NCI-H2227 treated with DMSO at 0.1 percent for 48 hours (cell line): Measurements from ENCODE around the gene DIAPH1.
"Not testable (repeated sequence)": the region's sequence is repeated elsewhere in the genome, so short reads cannot be mapped to it uniquely, and the experiment has no call there.

Source experiments
- DNase-seq: peaks from one replicate; lab custom pipeline; 2025; lab: John Stamatoyannopoulos, UW

DIAPH1 gene

DNA sequence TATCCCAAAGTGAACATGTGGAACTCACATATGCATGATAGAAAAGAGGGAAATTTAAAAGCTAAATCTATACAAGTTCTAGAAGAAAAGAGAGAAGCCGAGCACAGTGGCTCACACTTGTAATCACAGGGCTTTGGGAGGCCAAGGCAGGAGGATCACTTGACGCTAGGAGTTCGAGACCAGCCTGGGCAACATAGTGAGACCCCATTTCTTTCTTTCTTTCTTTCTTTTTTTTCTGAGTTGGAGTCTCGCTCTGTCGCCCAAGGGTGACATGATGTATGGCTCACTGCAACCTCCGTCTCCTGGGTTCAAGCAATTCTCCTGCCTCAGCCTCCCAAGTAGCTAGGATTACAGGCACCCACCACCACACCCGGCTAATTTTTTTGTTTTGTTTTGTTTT lies 8.9 kb downstream of the DIAPH1 start:
- not testable (repeated sequence) for DNase-seq

DNA sequence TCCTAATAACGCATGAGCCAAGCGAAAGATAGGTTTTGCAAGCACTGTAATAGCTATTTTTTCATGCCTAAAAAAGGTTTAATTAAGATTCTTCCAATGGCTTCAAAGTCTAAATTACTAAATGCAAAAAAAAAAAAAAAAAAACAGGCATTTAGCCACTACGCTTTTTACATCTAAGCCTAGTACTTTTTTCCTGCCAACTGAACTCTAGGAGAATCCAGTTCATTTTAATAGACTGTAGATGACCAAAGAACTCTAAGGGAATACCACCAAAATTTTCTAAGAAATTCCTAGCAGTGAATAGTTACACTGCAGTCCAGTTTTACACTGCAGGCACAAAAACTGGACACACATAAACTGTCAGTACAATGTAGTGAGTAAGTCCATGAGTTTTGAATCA lies 9.8 kb downstream of the DIAPH1 start:
- DNase-seq = no peak

DNA sequence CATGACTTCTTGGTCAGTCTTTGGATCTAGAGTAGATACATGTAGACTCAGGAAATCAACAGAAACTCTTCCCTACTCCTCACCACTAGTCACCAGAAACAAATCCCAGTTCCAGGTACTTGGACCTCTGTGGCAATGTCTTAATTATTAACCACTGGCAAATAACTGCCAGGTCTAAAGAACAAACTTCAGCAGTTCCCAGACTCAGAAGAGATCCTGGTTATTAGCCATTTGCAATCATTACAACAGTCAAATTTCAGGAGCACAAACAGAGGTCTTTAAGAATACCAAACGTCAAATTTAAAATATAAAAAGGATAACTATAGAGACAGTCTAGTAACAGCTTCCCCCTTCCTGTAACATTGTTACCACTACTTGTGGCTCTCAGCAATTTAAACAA lies 10.2 kb downstream of the DIAPH1 start:
- no peak for DNase-seq

DNA sequence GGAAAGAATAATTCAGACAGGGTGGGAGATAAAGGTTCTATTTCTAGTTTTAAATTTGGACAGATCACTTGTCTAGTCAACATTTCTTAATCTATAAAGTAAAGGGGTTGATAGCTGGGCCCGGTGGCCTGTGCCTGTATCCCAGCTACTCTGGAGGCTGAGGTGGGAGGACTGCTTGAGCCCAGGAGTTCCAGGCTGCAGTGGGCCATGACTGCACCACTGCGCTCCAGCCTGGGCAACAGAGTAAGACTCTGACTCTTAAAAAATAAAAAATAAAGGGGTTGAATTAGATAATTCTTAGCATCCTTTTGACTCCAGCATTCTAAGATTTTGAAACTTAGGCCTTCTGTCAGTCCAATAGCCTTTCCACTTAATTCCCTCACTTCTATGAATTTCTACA lies 10.8 kb downstream of the DIAPH1 start:
- no peak for DNase-seq

DNA sequence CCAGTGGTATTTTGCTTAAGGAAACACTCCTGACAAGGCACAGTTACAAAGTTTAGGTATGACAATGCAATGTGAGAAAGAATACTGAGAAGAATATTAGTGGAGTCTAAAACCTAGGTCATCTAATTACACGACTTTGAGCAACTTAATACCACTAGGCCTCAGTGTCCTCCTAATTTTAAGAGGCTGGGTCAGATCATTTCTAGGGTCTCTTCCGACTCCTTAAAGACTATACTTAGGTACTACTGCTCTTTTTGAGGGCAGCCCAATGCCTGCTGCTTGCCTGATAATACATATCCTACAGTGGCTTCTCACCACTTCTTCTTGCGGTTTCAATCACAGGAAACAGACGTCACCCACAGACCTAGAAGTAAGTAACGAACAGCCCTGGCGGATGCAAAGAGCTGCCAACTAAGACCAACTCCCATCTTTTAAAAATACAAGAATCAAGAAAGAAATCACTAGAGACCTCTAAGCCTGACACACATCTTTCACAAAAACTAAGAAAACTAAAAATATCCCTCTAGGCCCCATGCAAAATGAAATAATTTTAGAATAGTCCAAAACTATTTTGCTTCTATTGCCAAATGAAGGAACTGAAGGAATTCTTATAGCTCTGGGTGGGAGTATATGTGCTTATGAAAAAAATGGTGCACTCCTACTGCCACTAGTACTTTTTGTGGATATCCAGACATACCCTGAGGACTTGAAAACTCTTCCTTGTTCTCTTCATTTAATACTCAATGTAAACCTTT lies 13.1 kb downstream of the DIAPH1 start:
- DNase-seq = no peak

DNA sequence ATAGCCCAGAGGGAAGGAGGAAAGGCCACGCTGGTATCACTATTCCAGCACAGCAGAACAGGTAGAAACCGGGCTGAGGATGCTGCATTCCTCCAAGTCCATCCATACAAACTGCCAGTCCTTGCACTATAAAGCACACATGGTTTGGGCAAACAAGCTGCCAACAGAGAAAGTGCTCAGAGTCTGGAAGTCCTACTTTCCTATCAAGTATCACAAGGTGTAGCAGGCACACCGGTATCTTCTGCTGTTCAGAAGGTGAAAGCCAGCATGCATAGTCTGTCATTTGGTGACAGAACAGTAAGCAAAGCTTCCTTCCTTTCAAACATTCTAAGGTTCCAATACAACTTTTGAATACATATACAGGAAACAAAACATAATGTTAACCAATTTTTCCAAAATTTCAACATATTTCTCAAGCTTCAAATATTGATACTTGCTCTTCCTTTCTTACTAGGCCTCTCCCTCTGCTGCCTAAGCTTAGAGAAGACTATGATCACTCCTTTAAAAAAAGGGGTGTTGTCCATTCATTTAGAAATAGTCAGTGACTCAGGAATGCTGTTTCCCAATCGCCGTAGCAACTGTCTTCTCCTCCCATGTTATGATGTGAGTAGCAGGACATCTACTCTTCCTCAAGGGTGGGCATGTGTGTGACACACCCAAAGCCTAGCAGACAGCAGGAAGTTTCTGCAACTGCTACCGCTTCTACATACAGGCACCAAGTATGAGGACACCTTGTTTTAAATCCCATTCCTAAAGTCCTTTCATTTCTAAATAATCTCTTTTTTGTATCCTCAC lies 14.7 kb downstream of the DIAPH1 start:
- DNase-seq = no peak

DNA sequence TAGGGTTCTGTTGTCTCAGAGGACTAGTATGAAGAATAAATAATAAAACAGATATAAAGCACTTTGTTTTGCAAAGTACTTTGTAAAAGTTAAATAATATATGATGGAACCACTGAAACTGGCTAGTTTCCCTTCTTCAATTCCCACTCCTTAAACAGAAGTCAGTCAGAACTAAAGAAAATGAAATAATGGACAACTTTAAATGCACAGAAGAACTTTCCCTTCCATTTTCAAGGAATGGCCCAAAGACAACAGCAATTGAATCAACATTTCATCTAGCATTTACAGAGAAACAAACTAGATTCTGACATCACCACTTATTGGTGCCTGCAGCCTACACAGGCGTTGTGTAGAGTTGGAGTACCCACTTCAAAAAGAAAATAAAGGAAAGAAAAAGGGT lies 16.2 kb downstream of the DIAPH1 start:
- no peak for DNase-seq

DNA sequence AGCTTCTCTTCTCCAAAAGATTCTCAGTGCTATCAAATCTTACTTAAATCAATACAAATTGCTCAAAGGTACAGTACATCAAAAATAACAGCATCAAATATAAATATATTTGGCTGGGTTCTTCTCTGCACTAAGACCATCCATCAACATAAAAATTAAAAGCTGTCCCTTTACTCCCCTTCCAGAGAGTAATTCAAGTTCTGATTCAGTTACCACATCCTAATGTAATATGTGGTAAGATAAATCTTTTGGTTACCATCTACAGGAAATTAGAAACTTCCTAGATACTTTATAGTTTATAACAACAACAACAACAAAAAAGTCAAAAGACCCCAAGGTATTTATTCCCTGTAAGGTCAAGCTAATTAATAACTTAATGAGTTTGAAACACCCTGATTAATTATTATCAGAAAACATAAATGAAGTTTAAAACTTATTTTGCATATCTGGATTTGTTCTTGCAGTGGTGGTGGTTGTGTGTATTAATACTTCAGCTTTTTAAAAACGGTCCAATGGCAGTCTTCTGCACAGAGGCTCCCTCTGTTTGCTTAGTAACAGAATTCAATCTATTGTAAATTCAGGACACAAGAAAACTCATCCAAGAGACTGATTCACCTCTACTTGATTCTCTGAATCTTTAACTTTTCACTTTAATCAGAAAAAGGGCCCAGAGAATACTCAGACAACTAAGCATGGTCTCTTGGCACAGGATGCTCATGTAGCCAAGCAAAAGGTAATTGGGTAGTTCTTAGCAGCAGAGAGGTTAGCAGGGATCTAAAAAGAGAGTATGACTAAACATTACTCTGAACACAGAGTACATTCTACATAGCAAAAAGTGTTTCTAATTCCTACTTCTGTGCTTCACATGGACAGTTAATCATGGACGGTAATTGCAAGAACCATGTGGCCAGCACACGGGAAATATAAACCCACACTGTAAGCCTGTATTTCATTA lies 20.1 kb downstream of the DIAPH1 start:
- no peak for DNase-seq

DNA sequence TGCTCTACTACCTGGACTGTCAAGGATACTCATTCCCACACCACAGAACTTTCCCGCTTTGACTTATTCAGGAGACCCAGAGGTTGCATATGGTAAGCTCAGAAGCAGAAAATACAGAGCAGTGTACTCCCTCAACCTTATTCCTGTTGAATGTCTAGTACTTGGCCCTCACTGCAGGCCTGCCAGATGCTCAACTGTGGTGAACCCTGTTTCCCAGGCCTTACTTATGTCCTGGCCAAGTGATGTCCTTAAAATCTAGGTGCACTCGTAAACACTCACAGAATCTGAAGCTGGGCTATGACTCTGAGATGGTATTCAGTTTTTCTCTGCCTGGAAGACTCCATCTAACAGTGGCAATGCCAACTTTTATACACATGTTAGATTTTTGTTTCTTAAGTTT lies 21.0 kb downstream of the DIAPH1 start:
- DNase-seq = no peak

DNA sequence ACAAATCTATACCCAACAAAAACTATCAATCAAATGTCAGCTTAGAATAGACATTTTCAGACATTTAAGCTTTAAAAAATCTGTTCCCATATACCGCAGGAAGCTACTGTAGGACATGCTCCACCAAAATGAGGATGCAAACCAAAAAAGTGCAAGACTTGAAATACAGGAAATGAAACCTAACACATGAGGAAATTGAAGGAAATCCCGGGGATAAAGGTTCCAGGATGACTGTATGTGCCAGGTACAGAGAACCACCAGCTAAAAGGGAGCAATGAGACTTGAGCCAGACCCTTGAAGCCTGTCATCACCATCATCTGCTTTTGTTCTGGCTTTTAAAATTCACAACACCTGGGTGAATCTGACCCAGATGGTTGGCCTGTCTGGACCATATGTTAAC lies 21.4 kb downstream of the DIAPH1 start:
- no peak for DNase-seq

DNA sequence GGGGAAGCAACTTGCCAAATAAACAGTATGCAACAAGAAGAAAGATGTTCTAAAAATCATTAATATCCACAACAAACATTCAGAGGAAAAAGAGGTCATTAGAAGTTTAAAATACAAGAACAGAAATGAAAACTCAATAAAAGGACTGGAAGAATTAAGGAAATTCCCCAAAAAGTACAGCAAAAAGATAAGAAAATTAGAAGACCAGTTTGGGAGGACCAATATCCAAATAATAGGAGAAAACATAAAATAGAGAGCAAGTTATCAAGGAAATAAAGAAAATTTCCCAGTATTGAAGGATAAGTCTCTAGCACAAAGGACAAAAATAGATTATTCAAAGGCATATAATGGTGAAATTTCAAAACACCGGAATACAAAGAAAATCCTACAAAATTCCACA lies 21.9 kb downstream of the DIAPH1 start:
- DNase-seq = no peak

DNA sequence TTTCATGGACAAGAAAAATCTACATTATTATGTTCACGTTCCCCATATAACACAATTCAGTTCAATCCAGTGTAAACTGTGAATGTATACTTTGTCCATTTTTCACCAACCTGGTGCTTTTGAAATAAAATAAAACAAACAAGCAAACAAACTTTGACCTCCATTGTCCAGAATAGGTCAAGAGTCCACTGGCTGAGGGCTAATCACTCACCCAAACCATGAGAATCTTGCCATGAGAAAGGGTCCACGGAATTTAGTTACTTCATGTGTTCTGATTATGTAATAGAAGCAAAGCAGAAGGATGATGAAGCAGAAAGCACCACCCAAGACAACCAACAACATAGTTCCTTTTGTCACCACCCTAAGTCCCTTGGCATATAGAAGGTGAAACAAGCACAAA lies 28.7 kb downstream of the DIAPH1 start:
- DNase-seq = no peak

DNA sequence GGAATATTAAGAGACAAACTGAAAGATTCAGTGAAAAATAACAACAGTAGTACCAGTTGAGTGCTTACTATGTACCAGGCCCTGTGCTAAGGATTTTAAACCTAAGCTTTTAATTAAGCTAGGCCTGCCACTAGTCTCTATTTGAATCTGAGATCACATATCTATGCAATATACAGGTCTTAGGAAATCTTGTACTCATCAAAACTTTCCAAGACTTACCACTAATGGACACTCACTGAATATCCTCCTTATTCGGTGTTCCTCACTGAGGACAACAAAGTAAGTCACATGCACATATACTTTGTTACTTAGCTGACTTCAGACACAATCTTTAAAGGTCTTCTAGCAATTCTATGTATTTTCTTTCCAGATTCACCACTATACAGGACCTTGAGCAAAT lies 32.6 kb downstream of the DIAPH1 start:
- no peak for DNase-seq

DNA sequence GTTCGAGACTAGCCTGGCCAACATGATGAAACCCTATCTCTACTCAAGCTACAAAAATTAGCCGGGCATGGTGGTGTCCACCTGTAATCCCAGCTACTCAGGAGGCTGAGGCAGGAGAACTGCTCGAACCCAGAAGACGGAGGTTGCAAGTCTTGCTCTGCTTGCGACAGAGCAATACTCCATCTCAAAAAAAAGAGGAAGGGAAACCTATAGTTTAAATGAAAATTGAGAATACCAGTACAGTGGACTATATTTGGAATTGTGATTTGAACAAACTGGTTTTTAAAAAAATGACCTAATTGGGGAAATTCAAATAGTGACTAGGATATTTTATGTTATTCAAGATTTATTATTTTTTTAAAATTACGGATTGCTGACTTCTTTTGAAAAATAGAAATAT lies 33.2 kb downstream of the DIAPH1 start:
- DNase-seq = no peak

DNA sequence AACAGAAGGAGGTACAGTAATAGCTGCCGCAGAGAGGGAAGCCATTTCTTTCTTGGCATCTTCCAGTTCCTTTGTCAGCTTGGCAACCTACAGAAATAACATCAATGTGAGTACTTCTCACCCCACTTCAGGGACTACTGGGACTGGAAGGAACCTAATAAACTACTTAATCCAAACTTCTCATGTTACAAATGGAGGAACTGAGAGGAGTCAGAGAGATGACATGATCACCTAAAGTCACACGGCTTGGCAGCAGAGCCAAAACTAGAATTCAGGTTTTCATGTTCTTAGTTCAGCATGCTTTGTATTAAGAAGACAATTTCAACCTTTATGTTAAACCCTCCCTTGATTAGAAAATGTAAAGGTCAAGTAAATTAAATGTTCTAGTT lies 44.7 kb downstream of the DIAPH1 start:
- DNase-seq = no peak

DNA sequence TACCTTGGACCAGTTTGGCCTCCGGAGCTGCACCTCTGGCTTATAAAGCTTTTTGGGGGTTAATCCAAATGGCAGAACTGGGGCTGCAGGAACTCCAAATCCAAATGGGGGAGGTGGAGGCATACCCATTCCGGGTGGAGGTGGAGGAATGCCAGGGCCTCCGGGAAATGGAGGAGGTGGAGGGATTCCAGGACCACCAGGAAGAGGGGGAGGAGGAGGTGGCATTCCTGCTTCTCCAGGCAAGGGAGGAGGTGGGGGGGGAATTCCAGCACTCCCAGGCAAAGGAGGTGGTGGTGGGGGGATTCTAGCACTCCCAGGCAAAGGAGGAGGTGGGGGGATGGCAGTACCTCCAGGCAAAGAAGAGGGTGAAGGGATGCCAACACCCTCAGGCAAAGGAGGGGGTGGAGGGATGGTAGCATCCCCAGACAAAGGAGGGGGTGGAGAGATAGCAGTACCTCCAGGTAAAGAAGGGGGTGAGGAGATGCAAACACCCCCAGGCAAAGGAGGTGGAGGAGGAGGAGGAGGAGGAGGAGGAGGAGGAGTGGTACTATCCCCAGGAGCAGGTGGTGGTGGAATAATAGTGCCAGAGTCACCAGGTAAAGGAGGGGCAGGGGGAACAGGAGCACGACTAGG lies 45.2 kb downstream of the DIAPH1 start:
- DNase-seq = no peak

DNA sequence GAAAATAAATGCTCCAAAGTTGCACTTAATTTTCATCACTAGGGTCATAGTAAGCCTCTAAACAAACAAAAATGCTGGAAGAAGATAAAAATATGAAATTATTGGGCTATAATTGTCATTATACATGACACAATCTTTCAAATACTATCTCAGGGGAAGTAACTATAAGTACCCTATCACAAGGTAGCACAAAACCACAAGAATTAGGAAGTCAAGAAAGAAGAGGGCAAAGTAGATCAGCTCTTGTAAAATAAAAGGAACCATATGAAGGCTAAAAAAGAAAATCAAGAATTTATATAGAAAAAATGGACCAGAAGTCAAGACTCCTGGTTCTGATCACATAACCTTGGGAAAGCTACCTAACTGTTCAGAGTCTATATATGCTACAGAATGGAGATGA lies 48.1 kb downstream of the DIAPH1 start:
- DNase-seq = no peak

DNA sequence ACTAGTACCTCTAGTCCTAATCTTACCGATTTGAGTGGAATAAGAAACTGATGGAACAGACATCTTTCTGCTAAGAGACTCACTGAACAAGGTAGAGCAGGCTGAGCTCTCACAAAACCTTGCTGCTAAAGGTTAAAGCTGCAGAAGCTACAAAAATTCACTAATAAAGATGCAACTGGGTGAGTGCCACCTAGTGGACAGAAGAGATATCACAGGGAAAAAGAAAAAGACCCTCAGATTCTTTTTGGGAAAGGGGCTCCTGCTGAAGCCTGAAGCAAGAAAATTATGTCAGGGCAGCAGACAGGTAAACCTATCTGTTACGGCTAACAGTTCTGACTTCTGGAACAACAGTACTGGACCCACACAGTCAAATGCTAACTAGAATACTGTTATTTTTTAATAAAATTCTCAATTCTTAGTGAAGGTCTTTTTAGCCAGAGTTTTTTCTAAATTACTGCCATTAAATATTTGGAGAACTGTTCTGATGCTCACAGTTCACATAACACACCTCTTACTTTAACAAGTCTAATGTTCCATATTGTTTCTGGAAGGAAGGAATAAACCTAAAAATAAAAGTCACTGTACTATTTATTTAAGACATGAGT lies 51.2 kb downstream of the DIAPH1 start:
- no peak for DNase-seq

DNA sequence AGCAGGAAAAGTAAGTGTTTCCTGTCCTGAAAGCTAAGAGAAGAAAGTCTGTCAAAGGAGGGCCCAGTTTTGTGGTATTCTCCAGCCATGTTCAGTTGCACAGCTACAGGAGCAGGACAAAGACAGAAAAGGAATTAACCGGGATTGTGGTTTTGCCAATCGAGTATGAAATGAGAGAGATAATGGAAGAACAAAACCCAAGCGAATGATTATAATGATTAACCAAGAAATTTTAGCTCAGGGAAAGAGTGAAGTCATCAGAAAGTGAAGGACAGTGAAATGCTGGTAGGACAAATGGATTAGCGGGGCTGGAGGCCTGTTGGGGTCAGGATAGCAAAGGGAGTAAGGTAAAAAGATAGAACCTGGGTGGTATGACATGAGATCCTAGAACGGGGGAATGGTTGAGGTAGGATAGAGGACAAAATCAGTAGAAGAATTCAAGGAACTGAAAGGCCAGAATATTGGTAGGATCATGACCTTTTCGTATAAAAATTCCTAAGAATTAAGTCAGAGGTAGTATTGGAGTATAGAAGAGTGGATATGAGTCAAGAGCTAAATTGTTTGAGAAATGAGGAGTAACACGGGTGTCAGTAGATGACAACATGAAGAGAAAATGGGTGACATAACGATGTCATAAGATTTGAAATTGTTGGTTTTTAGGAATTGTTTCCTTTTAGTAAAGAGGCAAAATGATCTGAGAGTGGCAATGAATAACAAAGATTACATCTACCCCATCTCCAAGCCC lies 52.8 kb downstream of the DIAPH1 start:
- DNase-seq = no peak

DNA sequence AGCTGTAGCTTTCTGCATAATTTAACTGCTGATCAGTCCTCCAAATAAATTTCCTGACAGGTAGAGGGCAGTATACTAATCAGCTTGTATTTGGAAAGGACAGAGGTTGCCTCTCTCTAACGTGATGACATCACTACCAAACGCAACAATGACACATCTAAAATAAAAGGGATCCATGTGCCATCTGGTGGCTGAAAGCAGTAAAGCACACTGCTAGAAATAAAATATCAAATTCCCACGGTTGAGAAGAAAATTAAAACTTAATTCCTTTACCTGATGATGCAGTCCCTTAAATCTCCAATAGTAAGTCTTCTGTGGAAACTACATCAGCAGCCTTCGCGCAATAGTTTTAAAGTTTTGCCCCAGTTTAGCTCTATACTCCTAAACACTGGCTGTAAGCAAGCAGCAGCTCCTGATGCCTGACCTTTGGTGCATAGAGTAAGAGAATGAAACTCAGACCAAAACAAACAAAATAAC lies 54.5 kb downstream of the DIAPH1 start:
- DNase-seq = peak; percentile 91
